ENCODE data around the gene COX6B2.

DNA sequence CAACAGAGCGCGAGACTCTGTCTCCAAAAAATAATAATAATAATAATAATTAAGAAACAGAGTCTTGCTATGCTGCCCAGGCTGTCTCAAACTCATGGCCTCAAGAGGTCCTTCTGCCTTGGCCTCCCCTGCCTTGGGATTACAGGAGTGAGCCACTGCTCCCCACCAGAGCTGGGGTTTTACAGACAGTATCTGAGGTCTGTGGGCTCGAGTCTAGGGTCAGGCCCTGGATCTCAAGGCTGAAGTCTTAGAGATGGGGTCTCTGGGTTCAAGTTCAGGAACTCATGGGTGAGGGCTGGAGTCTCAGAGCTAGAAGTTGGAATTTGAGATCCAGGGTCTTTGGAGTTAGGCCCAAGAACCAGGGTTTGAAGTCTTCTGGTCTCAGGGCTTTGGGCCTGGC is 12.3 kb upstream of the COX6B2 start:
- TF ChIP-seq POLR2AphosphoS5 (IDR thresholded peaks at IDR 0.05; ENCODE audit: insufficient read depth in 1 of 2, low read depth in 1 of 2), result no peak
- TF ChIP-seq POLR2A (IDR thresholded peaks at IDR 0.05), result no peak

All from vagina (tissue), 2 donors.